HepG2 (cell line): ENCODE measurements around the gene DNAJB8. TPM values are rescaled to one million over a fixed set of nuclear protein-coding genes. Genes with fewer than 3 reads are reported as not detected.

Source experiments
- ATF7 ChIP-seq, 2 experiments: fragments of 450-650 bp in 1 of 2; sonication (generic) in 1 of 2; formaldehyde crosslinking in 1 of 2; IDR thresholded peaks; 2 replicates each; pipeline versions ENCODE4 v1.4.0 to v1.6.1; 2016 to 2020; ENCODE audit warnings: antibody characterized with exemption in 1 of 2, mild to moderate bottlenecking in 1 of 2, missing genetic modification reagents in 1 of 2
- CC2D1A ChIP-seq: sonication (generic); formaldehyde crosslinking; IDR thresholded peaks from 2 replicates; pipeline ENCODE4 v1.8.1; 2023; ENCODE audit warnings: mild to moderate bottlenecking, missing genetic modification reagents
- CHD4 ChIP-seq: fragments of 200-600 bp; sonication (generic); IDR thresholded peaks from 2 replicates; pipeline ENCODE4 v1.7.0; 2017; ENCODE audit warnings: mild to moderate bottlenecking, low read length, borderline replicate concordance
- CREB1 ChIP-seq, 2 experiments: fragments of 450-650 bp in 1 of 2; IDR thresholded peaks; 2 replicates each; pipeline ENCODE4 v1.6.1; 2016 to 2017; ENCODE audit warnings: control low read depth in 1 of 2, mild to moderate bottlenecking in 1 of 2, missing compliant biosample characterization in 1 of 2, missing genetic modification characterization in 1 of 2
- ETV5 ChIP-seq: IDR thresholded peaks from 2 replicates; pipeline ENCODE4 v1.6.1; 2018; ENCODE audit warnings: missing biosample characterization, missing genetic modification reagents, inconsistent platforms, borderline replicate concordance
- GABPB1 ChIP-seq: IDR thresholded peaks from 2 replicates; pipeline ENCODE4 v1.6.1; 2016; ENCODE audit warnings: mild to moderate bottlenecking, missing genetic modification reagents, moderate library complexity, missing compliant biosample characterization
- HNRNPK ChIP-seq: fragments of 200-400 bp; formaldehyde crosslinking; IDR thresholded peaks from 2 replicates; pipeline ENCODE4 v1.6.1; 2018; ENCODE audit warnings: low read length, low read depth, moderate library complexity, mild to moderate bottlenecking; ENCODE audit not compliant: poor library complexity, severe bottlenecking
- IKZF4 ChIP-seq: sonication (generic); formaldehyde crosslinking; IDR thresholded peaks from 2 replicates; pipeline ENCODE4 v1.5.1; 2020; ENCODE audit warnings: borderline replicate concordance, mild to moderate bottlenecking, low read depth, missing genetic modification reagents; ENCODE audit errors: not compliant biosample characterization
- KDM2A ChIP-seq: sonication (generic); formaldehyde crosslinking; IDR thresholded peaks from 2 replicates; pipeline ENCODE4 v1.4.0; 2020; ENCODE audit warnings: low read depth, missing genetic modification reagents, borderline replicate concordance
- SRSF1 ChIP-seq: fragments of 200-400 bp; formaldehyde crosslinking; optimal IDR thresholded peaks from 2 replicates; pipeline ENCODE3; 2017; ENCODE audit warnings: mild to moderate bottlenecking, low read depth, low read length, moderate library complexity
- SRY ChIP-seq: sonication (generic); formaldehyde crosslinking; IDR thresholded peaks from 2 replicates; pipeline ENCODE4 v1.8.0; 2022; ENCODE audit warnings: mild to moderate bottlenecking, missing genetic modification reagents
- ZBTB1 ChIP-seq: sonication (generic); formaldehyde crosslinking; IDR thresholded peaks from 2 replicates; pipeline ENCODE4 v1.4.0; 2020; ENCODE audit warnings: missing genetic modification reagents, borderline replicate concordance
- ZFAT ChIP-seq: sonication (generic); formaldehyde crosslinking; conservative IDR thresholded peaks from 2 replicates; pipeline ENCODE4 v1.8.1; 2023; ENCODE audit warnings: missing genetic modification reagents, inconsistent platforms
- ZFX ChIP-seq: sonication (generic); formaldehyde crosslinking; IDR thresholded peaks from 2 replicates; pipeline ENCODE4 v1.4.0; 2020; ENCODE audit warnings: mild to moderate bottlenecking, low read depth, missing genetic modification reagents, moderate library complexity
- ZFY ChIP-seq: sonication (generic); formaldehyde crosslinking; IDR thresholded peaks from 2 replicates; pipeline ENCODE4 v1.4.0; 2020; ENCODE audit warnings: missing genetic modification reagents
- ZNF281 ChIP-seq: sonication (generic); formaldehyde crosslinking; IDR thresholded peaks from 2 replicates; pipeline ENCODE4 v1.4.0; 2020; ENCODE audit warnings: missing genetic modification reagents, borderline replicate concordance
- ZNF430 ChIP-seq: sonication (generic); formaldehyde crosslinking; IDR thresholded peaks from 2 replicates; pipeline ENCODE4 v1.9.0; 2021; ENCODE audit warnings: mild to moderate bottlenecking, missing genetic modification reagents
- ZNF446 ChIP-seq: sonication (generic); formaldehyde crosslinking; IDR thresholded peaks from 2 replicates; pipeline ENCODE4 v1.5.0; 2020; ENCODE audit warnings: mild to moderate bottlenecking, missing genetic modification reagents
- ZNF737 ChIP-seq: sonication (generic); formaldehyde crosslinking; IDR thresholded peaks from 2 replicates; pipeline ENCODE4 v1.5.0; 2020; ENCODE audit warnings: missing genetic modification reagents, mild to moderate bottlenecking, borderline replicate concordance
- ZNF768 ChIP-seq: sonication (generic); formaldehyde crosslinking; IDR thresholded peaks from 2 replicates; pipeline ENCODE4 v1.4.0; 2020; ENCODE audit warnings: missing genetic modification reagents
- ZNF790 ChIP-seq: sonication (generic); formaldehyde crosslinking; IDR thresholded peaks from 2 replicates; pipeline ENCODE4 v1.8.0; 2022; ENCODE audit warnings: missing genetic modification reagents, mild to moderate bottlenecking, borderline replicate concordance
- ZSCAN12 ChIP-seq: sonication (generic); formaldehyde crosslinking; IDR thresholded peaks from 2 replicates; pipeline ENCODE4 v1.9.0; 2021; ENCODE audit warnings: mild to moderate bottlenecking, missing genetic modification reagents
- polyA plus RNA-seq, 8 experiments: library from polyadenylated mRNA; depleted of rRNA in 3 of 8; stranded (reverse) in 7 of 8; unstranded in 1 of 8; fragments of >200 nt; fragmentation: Illumina TruSeq in 4 of 8; extraction: Trizol in 4 of 8; gene quantifications; 2 replicates each; pipeline versions ENCODE4 v1.2.1 to v1.2.3, GENCODE V29; 2011 to 2016; ENCODE audit warnings: low read depth in 4 of 8, missing spikeins in 1 of 8, mixed read lengths in 1 of 8; ENCODE audit not compliant: insufficient read depth in 1 of 8
- total RNA-seq, 5 experiments: library from RNA; depleted of rRNA; stranded (reverse); fragments of >200 nt; fragmentation: Illumina TruSeq; extraction: Trizol; gene quantifications; 2 replicates each; pipeline ENCODE4 v1.2.3, GENCODE V29; 2016; ENCODE audit warnings: low read depth in 1 of 5
- TF ChIP-seq, protein P1 (sequence below): IDR thresholded peaks from 2 replicates; pipeline ENCODE4 v1.6.1; 2012; ENCODE audit warnings: inconsistent platforms
- TF ChIP-seq, protein P2 (sequence below): sonication (generic); formaldehyde crosslinking; conservative IDR thresholded peaks from 2 replicates; pipeline ENCODE4 v1.4.0; 2020; ENCODE audit warnings: missing genetic modification reagents

DNAJB8 gene
- total and polyA plus RNA-seq, 2 of the 13 experiments (the other 11 are each of a cell fraction or from before 2014, with no cell fraction given): not detected

GRCh38 chr3:128488991-128489673 lies 22.4 kb upstream of the DNAJB8 start (continued):
- peak; percentile 50; the same call in 1 of the 2 replicates for TF ChIP-seq ZNF446 (CRISPR knock-in tag)
- TF ChIP-seq ZFAT: 0 out of 2 replicates have a peak, but pooled peaks have one; percentile 47
- peak; percentile 56; the same call in 1 of the 2 replicates for TF ChIP-seq ZNF790
- TF ChIP-seq, protein P1, sequence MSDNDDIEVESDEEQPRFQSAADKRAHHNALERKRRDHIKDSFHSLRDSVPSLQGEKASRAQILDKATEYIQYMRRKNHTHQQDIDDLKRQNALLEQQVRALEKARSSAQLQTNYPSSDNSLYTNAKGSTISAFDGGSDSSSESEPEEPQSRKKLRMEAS: 0 out of 2 replicates have a peak, but pooled peaks have one; percentile 24
- peak; percentile 74 for TF ChIP-seq IKZF4
- 0 out of 2 replicates have a peak, but pooled peaks have one; percentile 24 for TF ChIP-seq ETV5
- TF ChIP-seq HNRNPK: peak; percentile 29
- 0 out of 2 replicates have a peak, but pooled peaks have one; percentile 4 for TF ChIP-seq ZBTB1 (CRISPR knock-in tag)
- TF ChIP-seq CHD4: peak; percentile 15; the same call in 1 of the 2 replicates
- TF ChIP-seq ATF7 (IDR thresholded peaks at IDR 0.05): peak; percentile 71
- no peak for TF ChIP-seq ATF7 (CRISPR knock-in tag; IDR thresholded peaks at IDR 0.05)
- TF ChIP-seq GABPB1: peak; percentile 62; the same call in 1 of the 2 replicates
- TF ChIP-seq ZFX (CRISPR knock-in tag): peak; percentile 86
- peak; percentile 16 for TF ChIP-seq SRSF1
- 0 out of 2 replicates have a peak, but pooled peaks have one; percentile 13 for TF ChIP-seq ZNF430
- peak; percentile 89 for TF ChIP-seq CREB1 (IDR thresholded peaks at IDR 0.05)
- no peak for TF ChIP-seq CREB1 (CRISPR knock-in tag; IDR thresholded peaks at IDR 0.05)
- TF ChIP-seq ZNF281 (CRISPR knock-in tag): peak; percentile 79
- peak; percentile 12; the same call in 1 of the 2 replicates for TF ChIP-seq ZNF768
- no peak for TF ChIP-seq ZNF737
- TF ChIP-seq, protein P2, sequence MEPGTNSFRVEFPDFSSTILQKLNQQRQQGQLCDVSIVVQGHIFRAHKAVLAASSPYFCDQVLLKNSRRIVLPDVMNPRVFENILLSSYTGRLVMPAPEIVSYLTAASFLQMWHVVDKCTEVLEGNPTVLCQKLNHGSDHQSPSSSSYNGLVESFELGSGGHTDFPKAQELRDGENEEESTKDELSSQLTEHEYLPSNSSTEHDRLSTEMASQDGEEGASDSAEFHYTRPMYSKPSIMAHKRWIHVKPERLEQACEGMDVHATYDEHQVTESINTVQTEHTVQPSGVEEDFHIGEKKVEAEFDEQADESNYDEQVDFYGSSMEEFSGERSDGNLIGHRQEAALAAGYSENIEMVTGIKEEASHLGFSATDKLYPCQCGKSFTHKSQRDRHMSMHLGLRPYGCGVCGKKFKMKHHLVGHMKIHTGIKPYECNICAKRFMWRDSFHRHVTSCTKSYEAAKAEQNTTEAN (CRISPR knock-in tag): peak; percentile 50; the same call in 1 of the 2 replicates
- peak; percentile 48; the same call in 1 of the 2 replicates for TF ChIP-seq ZSCAN12
- peak; percentile 83 for TF ChIP-seq ZFY
- 0 out of 2 replicates have a peak, but pooled peaks have one; percentile 9 for TF ChIP-seq KDM2A (CRISPR knock-in tag)
- 0 out of 2 replicates have a peak, but pooled peaks have one; percentile 8 for TF ChIP-seq SRY (CRISPR knock-in tag)
- no peak for TF ChIP-seq CC2D1A (CRISPR knock-in tag)
